HepG2 (cell line): ENCODE results near the gene SAMD4B. TPM values are rescaled to one million over a fixed set of nuclear protein-coding genes. Genes with fewer than 3 reads are reported as not detected.

Source experiments
- ARHGAP35 ChIP-seq: sonication (generic); formaldehyde crosslinking; IDR thresholded peaks from 2 replicates; pipeline ENCODE4 v1.9.0; 2022; ENCODE audit warnings: mild to moderate bottlenecking, inconsistent platforms, moderate library complexity, missing genetic modification reagents, borderline replicate concordance
- ARNTL ChIP-seq: sonication (generic); formaldehyde crosslinking; IDR thresholded peaks from 2 replicates; pipeline ENCODE4 v1.4.0; 2020; ENCODE audit warnings: mild to moderate bottlenecking, missing genetic modification reagents
- ATAD3A ChIP-seq: sonication (generic); formaldehyde crosslinking; IDR thresholded peaks from 2 replicates; pipeline ENCODE4 v1.4.0; 2020; ENCODE audit warnings: missing genetic modification reagents
- CHCHD3 ChIP-seq: sonication (generic); formaldehyde crosslinking; IDR thresholded peaks from 2 replicates; pipeline ENCODE4 v1.8.0; 2022; ENCODE audit warnings: mild to moderate bottlenecking, missing genetic modification reagents, moderate library complexity
- FOSL1 ChIP-seq: sonication (generic); formaldehyde crosslinking; IDR thresholded peaks from 2 replicates; pipeline ENCODE4 v1.9.0; 2021; ENCODE audit warnings: missing genetic modification reagents, borderline replicate concordance
- FOXJ3 ChIP-seq: sonication (generic); formaldehyde crosslinking; IDR thresholded peaks from 2 replicates; pipeline ENCODE4 v1.4.0; 2020; ENCODE audit warnings: missing genetic modification reagents, mild to moderate bottlenecking, borderline replicate concordance
- HES4 ChIP-seq: sonication (generic); formaldehyde crosslinking; IDR thresholded peaks from 2 replicates; pipeline ENCODE4 v1.9.0; 2021; ENCODE audit warnings: mild to moderate bottlenecking, missing genetic modification reagents, borderline replicate concordance
- HHEX ChIP-seq: IDR thresholded peaks from 2 replicates; pipeline ENCODE4 v1.6.1; 2016; ENCODE audit warnings: control low read depth
- IKZF1 ChIP-seq: fragments of 450-650 bp; IDR thresholded peaks from 2 replicates; pipeline ENCODE4 v1.7.1; 2016
- LCORL ChIP-seq, 2 experiments: fragments of 450-650 bp in 1 of 2; sonication (generic) in 1 of 2; formaldehyde crosslinking in 1 of 2; IDR thresholded peaks; 2 replicates each; pipeline versions ENCODE4 v1.5.0 to v1.6.1; 2017 to 2020; ENCODE audit warnings: antibody characterized with exemption in 1 of 2, missing genetic modification reagents in 1 of 2
- MAFF ChIP-seq: IDR thresholded peaks from 2 replicates; pipeline ENCODE4 v1.6.1; 2011; ENCODE audit warnings: low read depth, low read length, improper control_type of control experiment
- MAFK ChIP-seq, 2 experiments: IDR thresholded peaks in 1 of 2; conservative IDR thresholded peaks in 1 of 2; 2 replicates each; pipeline ENCODE4 v1.6.1; 2011; ENCODE audit warnings: improper control_type of control experiment in 2 of 2, low read length in 2 of 2
- NCOA2 ChIP-seq: sonication (generic); formaldehyde crosslinking; IDR thresholded peaks from 2 replicates; pipeline ENCODE4 v1.8.0; 2022; ENCODE audit warnings: inconsistent platforms
- NR2F2 ChIP-seq: IDR thresholded peaks from 2 replicates; pipeline ENCODE4 v1.6.1; 2012; ENCODE audit warnings: low read depth, inconsistent platforms, borderline replicate concordance
- RBAK ChIP-seq: sonication (generic); formaldehyde crosslinking; IDR thresholded peaks from 2 replicates; pipeline ENCODE4 v1.5.1; 2020; ENCODE audit warnings: mild to moderate bottlenecking, missing genetic modification reagents
- RORA ChIP-seq: sonication (generic); formaldehyde crosslinking; IDR thresholded peaks from 2 replicates; pipeline ENCODE4 v1.5.0; 2020; ENCODE audit warnings: mild to moderate bottlenecking, missing genetic modification reagents, moderate library complexity
- SAFB2 ChIP-seq: sonication (generic); formaldehyde crosslinking; IDR thresholded peaks from 2 replicates; pipeline ENCODE4 v1.5.1; 2020; ENCODE audit warnings: missing genetic modification reagents, low read depth, mild to moderate bottlenecking, borderline replicate concordance
- SKI ChIP-seq: fragments of 450-650 bp; IDR thresholded peaks from one replicate; pipeline ENCODE4 v1.6.1; 2018; ENCODE audit warnings: mild to moderate bottlenecking; ENCODE audit not compliant: partially characterized antibody
- SMAD3 ChIP-seq: sonication (generic); formaldehyde crosslinking; IDR thresholded peaks from 2 replicates; pipeline ENCODE4 v1.4.0; 2020; ENCODE audit warnings: missing genetic modification reagents
- SMAD9 ChIP-seq: sonication (generic); formaldehyde crosslinking; IDR thresholded peaks from 2 replicates; pipeline ENCODE4 v1.5.1; 2020; ENCODE audit warnings: mild to moderate bottlenecking, missing genetic modification reagents
- ZMYM3 ChIP-seq: sonication (generic); formaldehyde crosslinking; IDR thresholded peaks from 2 replicates; pipeline ENCODE4 v1.5.1; 2020; ENCODE audit warnings: mild to moderate bottlenecking, missing genetic modification reagents
- ZNF124 ChIP-seq: sonication (generic); formaldehyde crosslinking; IDR thresholded peaks from 2 replicates; pipeline ENCODE4 v1.4.0; 2020; ENCODE audit warnings: missing genetic modification reagents
- ZNF343 ChIP-seq: sonication (generic); formaldehyde crosslinking; IDR thresholded peaks from 2 replicates; pipeline ENCODE4 v1.4.0; 2020; ENCODE audit warnings: mild to moderate bottlenecking, missing genetic modification reagents
- ZNF430 ChIP-seq: sonication (generic); formaldehyde crosslinking; IDR thresholded peaks from 2 replicates; pipeline ENCODE4 v1.9.0; 2021; ENCODE audit warnings: mild to moderate bottlenecking, missing genetic modification reagents
- ZNF549 ChIP-seq: sonication (generic); formaldehyde crosslinking; IDR thresholded peaks from 2 replicates; pipeline ENCODE4 v1.5.0; 2020; ENCODE audit warnings: missing genetic modification reagents
- ZNF790 ChIP-seq: sonication (generic); formaldehyde crosslinking; IDR thresholded peaks from 2 replicates; pipeline ENCODE4 v1.8.0; 2022; ENCODE audit warnings: missing genetic modification reagents, mild to moderate bottlenecking, borderline replicate concordance
- ZNF878 ChIP-seq: sonication (generic); formaldehyde crosslinking; IDR thresholded peaks from 2 replicates; pipeline ENCODE4 v1.8.1; 2023; ENCODE audit warnings: mild to moderate bottlenecking, missing genetic modification reagents, moderate library complexity
- ZSCAN25 ChIP-seq: sonication (generic); formaldehyde crosslinking; IDR thresholded peaks from 2 replicates; pipeline ENCODE4 v1.8.0; 2022; ENCODE audit warnings: mild to moderate bottlenecking, missing genetic modification reagents
- polyA plus RNA-seq, 8 experiments: library from polyadenylated mRNA; depleted of rRNA in 3 of 8; stranded (reverse) in 7 of 8; unstranded in 1 of 8; fragments of >200 nt; fragmentation: Illumina TruSeq in 4 of 8; extraction: Trizol in 4 of 8; gene quantifications; 2 replicates each; pipeline versions ENCODE4 v1.2.1 to v1.2.3, GENCODE V29; 2011 to 2016; ENCODE audit warnings: low read depth in 4 of 8, missing spikeins in 1 of 8, mixed read lengths in 1 of 8; ENCODE audit not compliant: insufficient read depth in 1 of 8
- total RNA-seq, 5 experiments: library from RNA; depleted of rRNA; stranded (reverse); fragments of >200 nt; fragmentation: Illumina TruSeq; extraction: Trizol; gene quantifications; 2 replicates each; pipeline ENCODE4 v1.2.3, GENCODE V29; 2016; ENCODE audit warnings: low read depth in 1 of 5
- TF ChIP-seq, protein P1 (sequence below): sonication (generic); formaldehyde crosslinking; IDR thresholded peaks from 2 replicates; pipeline ENCODE4 v1.4.0; 2020; ENCODE audit warnings: missing genetic modification reagents
- TF ChIP-seq, protein P2 (sequence below): sonication (generic); formaldehyde crosslinking; IDR thresholded peaks from 2 replicates; pipeline ENCODE4 v1.4.0; 2020; ENCODE audit warnings: missing genetic modification reagents

The SAMD4B gene
- total and polyA plus RNA-seq, 2 of the 13 experiments (the other 11 are each of a cell fraction or from before 2014, with no cell fraction given) = 26.0 to 31.8 TPM

DNA sequence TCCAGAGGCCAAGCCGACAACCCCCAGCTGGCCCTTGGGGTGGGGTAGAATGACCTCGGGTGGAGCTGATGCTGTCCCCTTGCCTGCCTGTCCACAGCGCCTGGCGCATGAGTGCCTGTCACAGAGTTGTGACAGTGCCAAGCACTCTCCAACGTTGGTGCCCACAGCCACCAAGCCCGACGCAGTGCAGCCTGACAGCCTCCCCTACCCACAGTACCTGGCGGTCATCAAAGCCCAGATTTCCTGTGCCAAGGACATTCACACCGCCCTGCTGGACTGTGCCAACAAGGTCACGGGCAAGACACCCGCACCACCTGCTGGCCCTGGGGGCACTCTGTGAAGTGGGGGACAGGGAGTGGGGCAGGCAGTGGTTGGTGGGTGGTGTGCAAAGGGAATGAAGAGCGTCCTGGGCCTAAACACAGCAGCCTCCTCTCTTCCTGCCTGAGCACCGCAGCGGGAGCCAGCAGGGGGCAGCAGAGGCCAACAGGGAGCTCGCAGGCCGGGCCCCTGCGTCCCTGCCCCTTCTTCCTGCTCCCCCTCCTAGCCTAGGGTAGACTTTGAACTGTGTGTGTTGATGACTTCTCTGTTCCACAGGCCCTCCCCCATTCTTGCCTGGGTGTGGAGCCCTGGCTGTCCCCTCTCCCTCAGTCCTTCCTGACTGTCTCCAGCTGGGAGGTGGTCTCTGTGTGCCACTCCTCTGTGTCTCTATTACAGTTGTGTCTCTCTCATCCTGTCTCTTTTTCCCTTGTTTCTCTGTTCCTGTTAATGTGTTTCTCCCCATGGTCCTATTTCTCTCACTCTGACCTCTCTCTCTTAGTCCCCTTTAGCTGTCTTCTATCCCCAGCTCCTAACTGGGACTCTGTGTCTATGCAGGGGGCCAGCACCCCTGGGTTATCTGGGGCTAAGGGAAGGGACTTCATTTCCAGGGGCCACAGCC, 55.4 kb downstream of the SAMD4B start (continued):
- TF ChIP-seq HHEX (CRISPR knock-in tag) = no peak
- TF ChIP-seq ZNF430 (CRISPR knock-in tag) = peak; percentile 77; the same call in 1 of the 2 replicates
- TF ChIP-seq ATAD3A (CRISPR knock-in tag) = no peak
- TF ChIP-seq NR2F2 = peak; percentile 9; the same call in 1 of the 2 replicates
- TF ChIP-seq, protein P1, sequence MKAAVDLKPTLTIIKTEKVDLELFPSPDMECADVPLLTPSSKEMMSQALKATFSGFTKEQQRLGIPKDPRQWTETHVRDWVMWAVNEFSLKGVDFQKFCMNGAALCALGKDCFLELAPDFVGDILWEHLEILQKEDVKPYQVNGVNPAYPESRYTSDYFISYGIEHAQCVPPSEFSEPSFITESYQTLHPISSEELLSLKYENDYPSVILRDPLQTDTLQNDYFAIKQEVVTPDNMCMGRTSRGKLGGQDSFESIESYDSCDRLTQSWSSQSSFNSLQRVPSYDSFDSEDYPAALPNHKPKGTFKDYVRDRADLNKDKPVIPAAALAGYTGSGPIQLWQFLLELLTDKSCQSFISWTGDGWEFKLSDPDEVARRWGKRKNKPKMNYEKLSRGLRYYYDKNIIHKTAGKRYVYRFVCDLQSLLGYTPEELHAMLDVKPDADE (CRISPR knock-in tag) = no peak
- no peak for TF ChIP-seq MAFK (conservative IDR thresholded peaks at IDR 0.05 in 1 of 2, IDR thresholded peaks at IDR 0.05 in 1 of 2; ENCODE audit: low read length in 2 of 2)
- peak; percentile 98 for TF ChIP-seq ZSCAN25 (CRISPR knock-in tag)
- no peak for TF ChIP-seq SMAD9 (CRISPR knock-in tag)
- peak; percentile 60 for TF ChIP-seq SKI
- TF ChIP-seq ZNF549 (CRISPR knock-in tag) = no peak
- TF ChIP-seq SMAD3 (CRISPR knock-in tag) = 0 out of 2 replicates have a peak, but pooled peaks have one; percentile 69
- TF ChIP-seq RORA (CRISPR knock-in tag) = no peak
- TF ChIP-seq ZNF124 (CRISPR knock-in tag) = peak; percentile 74; the same call in 1 of the 2 replicates
- no peak for TF ChIP-seq CHCHD3
- TF ChIP-seq, protein P2, sequence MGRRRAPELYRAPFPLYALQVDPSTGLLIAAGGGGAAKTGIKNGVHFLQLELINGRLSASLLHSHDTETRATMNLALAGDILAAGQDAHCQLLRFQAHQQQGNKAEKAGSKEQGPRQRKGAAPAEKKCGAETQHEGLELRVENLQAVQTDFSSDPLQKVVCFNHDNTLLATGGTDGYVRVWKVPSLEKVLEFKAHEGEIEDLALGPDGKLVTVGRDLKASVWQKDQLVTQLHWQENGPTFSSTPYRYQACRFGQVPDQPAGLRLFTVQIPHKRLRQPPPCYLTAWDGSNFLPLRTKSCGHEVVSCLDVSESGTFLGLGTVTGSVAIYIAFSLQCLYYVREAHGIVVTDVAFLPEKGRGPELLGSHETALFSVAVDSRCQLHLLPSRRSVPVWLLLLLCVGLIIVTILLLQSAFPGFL = no peak
- TF ChIP-seq FOXJ3 (CRISPR knock-in tag) = peak; percentile 51; the same call in 1 of the 2 replicates
- no peak for TF ChIP-seq MAFF
- TF ChIP-seq ZNF790 (CRISPR knock-in tag) = no peak; the same call in 1 of the 2 replicates
- no peak for TF ChIP-seq LCORL (IDR thresholded peaks at IDR 0.05)
- TF ChIP-seq LCORL (CRISPR knock-in tag; IDR thresholded peaks at IDR 0.05) = peak; percentile 93
- TF ChIP-seq IKZF1 = no peak
- no peak for TF ChIP-seq ZNF878
- peak; percentile 77 for TF ChIP-seq NCOA2 (CRISPR knock-in tag)
- no peak for TF ChIP-seq HES4 (CRISPR knock-in tag)
- TF ChIP-seq ARNTL (CRISPR knock-in tag) = peak; percentile 85
- TF ChIP-seq ZNF343 (CRISPR knock-in tag) = no peak
- no peak; the same call in 1 of the 2 replicates for TF ChIP-seq SAFB2 (CRISPR knock-in tag)
- TF ChIP-seq ZMYM3 (CRISPR knock-in tag) = peak; percentile 90
- no peak for TF ChIP-seq FOSL1 (CRISPR knock-in tag)
- 0 out of 2 replicates have a peak, but pooled peaks have one; percentile 59 for TF ChIP-seq RBAK (CRISPR knock-in tag)
- peak; percentile 41; the same call in 1 of the 2 replicates for TF ChIP-seq ARHGAP35 (CRISPR knock-in tag)
